Gastrocnemius medialis (tissue), 4 donors: Measurements from ENCODE around the gene ST6GALNAC3.

Experiments used
- POLR2A ChIP-seq, 2 donors: fragments of 450-650 bp; IDR thresholded peaks; one replicate each; pipeline ENCODE4 v1.6.1; 2017; ENCODE audit warnings: antibody characterized with exemption in 2 of 2, mild to moderate bottlenecking in 2 of 2, moderate library complexity in 2 of 2
- TF ChIP-seq, protein P1 (sequence below), 5 experiments: fragments of 450-650 bp in 3 of 5; fragments of 200-600 bp in 2 of 5; sonication (generic) in 2 of 5; IDR thresholded peaks in 4 of 5; conservative IDR thresholded peaks in 1 of 5; 1 replicate in 4 of 5; 2 replicates in 1 of 5; pipeline ENCODE4 v1.5.1; 2016 to 2019; ENCODE audit warnings: antibody characterized with exemption in 5 of 5, mild to moderate bottlenecking in 3 of 5, moderate library complexity in 3 of 5

DNA sequence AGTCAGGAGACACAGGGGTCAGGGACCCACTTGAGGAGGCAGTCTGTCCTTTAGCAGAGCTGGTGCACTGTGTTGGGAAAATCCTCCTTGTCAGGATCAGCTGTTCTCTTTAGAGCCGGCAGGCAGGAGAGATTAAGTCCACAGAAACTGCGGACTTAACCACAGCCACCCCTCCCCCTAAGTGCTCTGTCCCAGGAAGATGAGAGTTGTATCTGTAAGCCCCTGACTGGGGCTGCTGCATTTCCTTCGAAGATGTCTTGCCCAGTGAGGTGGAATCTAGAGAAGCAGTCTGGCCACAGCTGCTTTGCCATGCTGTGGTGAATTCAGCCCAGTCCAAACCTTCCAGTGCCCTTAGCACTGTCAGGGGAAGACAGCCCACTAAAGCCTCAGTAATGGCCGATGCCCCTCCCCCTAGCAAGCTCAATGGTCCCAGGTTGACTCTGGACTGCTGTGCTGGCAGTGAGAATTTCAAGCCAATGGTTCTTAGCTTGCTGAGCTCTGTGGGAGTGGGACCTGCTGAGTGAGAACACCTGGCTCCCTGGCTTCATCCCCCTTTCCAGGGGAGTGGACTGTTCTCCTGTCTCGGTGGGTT lies 172.8 kb downstream of the ST6GALNAC3 start:
- TF ChIP-seq, protein P1, sequence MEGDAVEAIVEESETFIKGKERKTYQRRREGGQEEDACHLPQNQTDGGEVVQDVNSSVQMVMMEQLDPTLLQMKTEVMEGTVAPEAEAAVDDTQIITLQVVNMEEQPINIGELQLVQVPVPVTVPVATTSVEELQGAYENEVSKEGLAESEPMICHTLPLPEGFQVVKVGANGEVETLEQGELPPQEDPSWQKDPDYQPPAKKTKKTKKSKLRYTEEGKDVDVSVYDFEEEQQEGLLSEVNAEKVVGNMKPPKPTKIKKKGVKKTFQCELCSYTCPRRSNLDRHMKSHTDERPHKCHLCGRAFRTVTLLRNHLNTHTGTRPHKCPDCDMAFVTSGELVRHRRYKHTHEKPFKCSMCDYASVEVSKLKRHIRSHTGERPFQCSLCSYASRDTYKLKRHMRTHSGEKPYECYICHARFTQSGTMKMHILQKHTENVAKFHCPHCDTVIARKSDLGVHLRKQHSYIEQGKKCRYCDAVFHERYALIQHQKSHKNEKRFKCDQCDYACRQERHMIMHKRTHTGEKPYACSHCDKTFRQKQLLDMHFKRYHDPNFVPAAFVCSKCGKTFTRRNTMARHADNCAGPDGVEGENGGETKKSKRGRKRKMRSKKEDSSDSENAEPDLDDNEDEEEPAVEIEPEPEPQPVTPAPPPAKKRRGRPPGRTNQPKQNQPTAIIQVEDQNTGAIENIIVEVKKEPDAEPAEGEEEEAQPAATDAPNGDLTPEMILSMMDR (IDR thresholded peaks at IDR 0.05 in 4 of 5, conservative IDR thresholded peaks at IDR 0.05 in 1 of 5) = no peak
- no peak for TF ChIP-seq POLR2A (IDR thresholded peaks at IDR 0.05)
